ENCODE results near the gene NCAM1.

The NCAM1 gene

DNA sequence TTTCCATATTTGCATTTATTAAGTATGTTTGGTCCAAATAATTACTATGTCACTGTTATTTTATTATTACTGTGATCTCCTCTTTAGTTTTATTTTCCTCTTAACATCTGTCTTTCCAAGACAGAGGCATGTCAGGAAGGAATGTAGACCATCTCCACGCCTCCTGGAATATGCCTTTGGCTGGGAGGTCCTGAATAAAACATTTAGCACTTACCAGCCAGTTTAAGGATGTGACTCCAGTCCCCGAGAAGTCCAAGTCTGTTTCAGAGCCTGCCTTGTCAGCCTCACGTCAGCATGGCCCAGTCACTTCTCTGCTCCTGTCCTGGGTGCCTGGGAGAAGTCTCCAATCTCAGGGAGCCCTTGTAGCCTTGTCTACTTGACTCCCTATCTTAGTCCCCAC, 74.5 kb downstream of the NCAM1 start:
- H3K9me3 ChIP-seq (ENCODE audit: insufficient read depth, low read length, severe bottlenecking): no peaks in the 10 kb centered on the region

DNA sequence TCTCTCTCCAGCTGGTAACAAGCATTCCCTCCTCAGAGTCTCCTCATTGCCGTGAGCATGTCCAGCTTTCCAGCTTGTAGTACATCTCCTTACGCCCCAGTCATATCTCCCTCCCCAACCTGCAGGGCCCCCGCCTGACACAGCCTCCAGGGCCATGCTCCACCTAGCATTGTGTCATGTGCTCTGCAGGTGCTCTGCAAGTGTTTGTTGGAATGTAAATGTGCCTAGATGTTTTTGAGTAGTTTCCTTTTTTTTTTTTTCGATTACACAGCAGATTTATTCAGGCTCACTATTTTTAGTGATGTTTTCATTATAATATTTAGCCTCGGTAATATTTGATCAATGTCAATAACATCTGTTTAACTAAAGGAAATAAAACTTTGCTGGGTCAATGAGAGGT, 82.5 kb downstream of the NCAM1 start:
- H3K9ac ChIP-seq (ENCODE audit: low read depth, low read length): no peak overlapping the region
- H3K4me2 ChIP-seq (ENCODE audit: insufficient read depth, low read length): no peak overlapping the region
- no peak for TF ChIP-seq EZH2 (IDR thresholded peaks at IDR 0.05; ENCODE audit: borderline replicate concordance, low read depth, low read length, severe bottlenecking)
- TF ChIP-seq, protein P1, sequence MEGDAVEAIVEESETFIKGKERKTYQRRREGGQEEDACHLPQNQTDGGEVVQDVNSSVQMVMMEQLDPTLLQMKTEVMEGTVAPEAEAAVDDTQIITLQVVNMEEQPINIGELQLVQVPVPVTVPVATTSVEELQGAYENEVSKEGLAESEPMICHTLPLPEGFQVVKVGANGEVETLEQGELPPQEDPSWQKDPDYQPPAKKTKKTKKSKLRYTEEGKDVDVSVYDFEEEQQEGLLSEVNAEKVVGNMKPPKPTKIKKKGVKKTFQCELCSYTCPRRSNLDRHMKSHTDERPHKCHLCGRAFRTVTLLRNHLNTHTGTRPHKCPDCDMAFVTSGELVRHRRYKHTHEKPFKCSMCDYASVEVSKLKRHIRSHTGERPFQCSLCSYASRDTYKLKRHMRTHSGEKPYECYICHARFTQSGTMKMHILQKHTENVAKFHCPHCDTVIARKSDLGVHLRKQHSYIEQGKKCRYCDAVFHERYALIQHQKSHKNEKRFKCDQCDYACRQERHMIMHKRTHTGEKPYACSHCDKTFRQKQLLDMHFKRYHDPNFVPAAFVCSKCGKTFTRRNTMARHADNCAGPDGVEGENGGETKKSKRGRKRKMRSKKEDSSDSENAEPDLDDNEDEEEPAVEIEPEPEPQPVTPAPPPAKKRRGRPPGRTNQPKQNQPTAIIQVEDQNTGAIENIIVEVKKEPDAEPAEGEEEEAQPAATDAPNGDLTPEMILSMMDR (IDR thresholded peaks at IDR 0.05; ENCODE audit: borderline replicate concordance, extremely low read depth, low read length, poor library complexity, severe bottlenecking): no peak
- no peaks in the 10 kb centered on the region for H3K36me3 ChIP-seq (ENCODE audit: insufficient read depth, low read length)
- DNase-seq: no peak
- H4K20me1 ChIP-seq (ENCODE audit: insufficient read depth, low read length): no peaks in the 10 kb centered on the region
- H3K79me2 ChIP-seq (ENCODE audit: insufficient read depth, low read length): no peaks in the 10 kb centered on the region
- no peaks in the 10 kb centered on the region for H3K9me3 ChIP-seq (ENCODE audit: insufficient read depth, low read length, severe bottlenecking)
- H3K4me3 ChIP-seq (ENCODE audit: low read depth in 1 of 2, low read length in 2 of 2): no peak overlapping the region
- H2AFZ ChIP-seq (ENCODE audit: low read depth, low read length): no peak overlapping the region
- no peaks in the 10 kb centered on the region for H3K27me3 ChIP-seq (ENCODE audit: insufficient read depth, low read length, poor library complexity)
- ATAC-seq (ENCODE audit: insufficient read depth, low read depth): no peak
- no peak overlapping the region for H3K27ac ChIP-seq (ENCODE audit: low read length)
- H3K4me1 ChIP-seq (ENCODE audit: insufficient read depth, low read length): no peaks in the 10 kb centered on the region

More for the DNA sequence above, 74.5 kb downstream of the NCAM1 start:
- Histone ChIP-seq H2AFZ (ENCODE audit: low read depth, low read length) (no peak overlapping the region), H3K9ac (ENCODE audit: low read depth, low read length) (no peak overlapping the region), H3K27ac (ENCODE audit: low read length) (no peak overlapping the region), H3K4me3 (ENCODE audit: low read depth in 1 of 2, low read length in 2 of 2) (no peak overlapping the region), H3K4me1 (ENCODE audit: insufficient read depth, low read length) (no peaks in the 10 kb centered on the region), H3K27me3 (ENCODE audit: insufficient read depth, low read length, poor library complexity) (no peaks in the 10 kb centered on the region), H3K79me2 (ENCODE audit: insufficient read depth, low read length) (no peaks in the 10 kb centered on the region), H3K4me2 (ENCODE audit: insufficient read depth, low read length) (no peak overlapping the region), H3K36me3 (ENCODE audit: insufficient read depth, low read length) (no peaks in the 10 kb centered on the region), H4K20me1 (ENCODE audit: insufficient read depth, low read length) (no peaks in the 10 kb centered on the region)
- TF ChIP-seq EZH2 (IDR thresholded peaks at IDR 0.05; ENCODE audit: borderline replicate concordance, low read depth, low read length, severe bottlenecking): no peak
- TF ChIP-seq, protein P1 (IDR thresholded peaks at IDR 0.05; ENCODE audit: borderline replicate concordance, extremely low read depth, low read length, poor library complexity, severe bottlenecking): no peak
- DNase-seq (no peak), ATAC-seq (ENCODE audit: insufficient read depth, low read depth) (no peak)

DNA sequence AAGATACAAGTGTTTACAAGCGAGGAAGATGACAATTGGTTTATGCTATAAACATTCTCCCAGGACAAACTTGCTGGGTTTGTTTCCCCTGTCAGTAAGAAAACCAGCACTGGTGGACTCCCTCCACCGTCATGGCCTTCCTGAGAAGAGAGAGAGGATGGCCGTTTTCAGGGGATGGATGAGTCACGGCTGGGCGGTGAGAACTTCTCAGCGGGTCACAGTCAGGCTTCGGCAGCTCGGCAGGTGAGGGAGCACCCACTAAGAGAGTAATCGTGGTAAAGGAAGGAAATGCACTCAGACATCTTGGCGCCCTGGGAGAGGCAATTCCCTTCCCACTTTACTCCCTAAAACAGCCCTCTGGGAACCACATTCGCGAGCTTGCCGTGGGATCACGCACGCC, 83.9 kb downstream of the NCAM1 start:
- no peaks in the 10 kb centered on the region for H3K4me1 ChIP-seq (ENCODE audit: insufficient read depth, low read length)
- TF ChIP-seq, protein P1 (IDR thresholded peaks at IDR 0.05; ENCODE audit: borderline replicate concordance, extremely low read depth, low read length, poor library complexity, severe bottlenecking): no peak
- no peak for TF ChIP-seq EZH2 (IDR thresholded peaks at IDR 0.05; ENCODE audit: borderline replicate concordance, low read depth, low read length, severe bottlenecking)
- no peaks in the 10 kb centered on the region for H3K79me2 ChIP-seq (ENCODE audit: insufficient read depth, low read length)
- H3K36me3 ChIP-seq (ENCODE audit: insufficient read depth, low read length): no peaks in the 10 kb centered on the region
- H3K27ac ChIP-seq (ENCODE audit: low read length): no peak overlapping the region
- no peaks in the 10 kb centered on the region for H4K20me1 ChIP-seq (ENCODE audit: insufficient read depth, low read length)
- ATAC-seq (ENCODE audit: insufficient read depth, low read depth) (no peak), DNase-seq (no peak)
- no peak overlapping the region for H2AFZ ChIP-seq (ENCODE audit: low read depth, low read length)
- no peak overlapping the region for H3K4me3 ChIP-seq (ENCODE audit: low read depth in 1 of 2, low read length in 2 of 2)
- H3K9ac ChIP-seq (ENCODE audit: low read depth, low read length): no peak overlapping the region
- H3K27me3 ChIP-seq (ENCODE audit: insufficient read depth, low read length, poor library complexity): no peaks in the 10 kb centered on the region
- H3K4me2 ChIP-seq (ENCODE audit: insufficient read depth, low read length): no peak overlapping the region
- no peaks in the 10 kb centered on the region for H3K9me3 ChIP-seq (ENCODE audit: insufficient read depth, low read length, severe bottlenecking)

DNA sequence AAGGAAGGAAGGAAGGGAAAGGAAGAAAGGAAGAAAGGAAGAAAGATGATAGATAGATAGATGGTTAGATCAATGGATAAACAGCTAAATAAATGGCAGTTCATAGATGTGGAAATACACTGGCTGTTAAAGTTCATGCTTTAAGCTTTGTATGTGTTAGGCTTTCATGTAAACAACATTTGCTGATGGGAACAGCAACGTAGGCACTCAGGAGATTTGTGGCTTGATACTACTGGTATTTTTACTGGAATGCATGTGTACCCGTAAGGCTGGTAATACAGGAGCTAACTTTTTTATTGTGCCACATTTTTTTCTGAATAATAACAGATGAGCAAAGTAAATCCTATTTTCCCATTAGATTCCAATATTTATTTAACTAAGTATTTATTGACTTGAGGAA, 85.6 kb downstream of the NCAM1 start:
- DNase-seq (no peak), ATAC-seq (ENCODE audit: insufficient read depth, low read depth) (no peak)
- TF ChIP-seq, protein P1 (IDR thresholded peaks at IDR 0.05; ENCODE audit: borderline replicate concordance, extremely low read depth, low read length, poor library complexity, severe bottlenecking): no peak
- TF ChIP-seq EZH2 (IDR thresholded peaks at IDR 0.05; ENCODE audit: borderline replicate concordance, low read depth, low read length, severe bottlenecking): no peak
- Histone ChIP-seq H3K4me3 (ENCODE audit: low read depth in 1 of 2, low read length in 2 of 2) (no peak overlapping the region), H3K27ac (ENCODE audit: low read length) (no peak overlapping the region), H3K27me3 (ENCODE audit: insufficient read depth, low read length, poor library complexity) (no peaks in the 10 kb centered on the region), H3K36me3 (ENCODE audit: insufficient read depth, low read length) (no peaks in the 10 kb centered on the region), H3K4me1 (ENCODE audit: insufficient read depth, low read length) (no peaks in the 10 kb centered on the region), H3K9me3 (ENCODE audit: insufficient read depth, low read length, severe bottlenecking) (no peaks in the 10 kb centered on the region), H2AFZ (ENCODE audit: low read depth, low read length) (no peak overlapping the region), H3K9ac (ENCODE audit: low read depth, low read length) (no peak overlapping the region), H3K79me2 (ENCODE audit: insufficient read depth, low read length) (no peaks in the 10 kb centered on the region), H3K4me2 (ENCODE audit: insufficient read depth, low read length) (no peak overlapping the region), H4K20me1 (ENCODE audit: insufficient read depth, low read length) (no peaks in the 10 kb centered on the region)
